BJ (cell line): ENCODE results near the gene DUSP19. TPM values are rescaled to one million over a fixed set of nuclear protein-coding genes. Genes with fewer than 3 reads are reported as not detected.
A peak's percentile ranks its signal among the peaks of the same experiment; 100 is the strongest.
"Not testable (repeated sequence)": the region's sequence is repeated elsewhere in the genome, so short reads cannot be mapped to it uniquely, and the experiment has no call there.

Experiments used
- CTCF ChIA-PET: fragments of 350-600 bp; formaldehyde crosslinking; extraction: SDS; loops from one replicate; lab custom pipeline; 2021; ENCODE audit warnings: antibody characterized with exemption, inconsistent platforms; lab: Yijun Ruan, JAX
- POLR2A ChIA-PET: fragments of 300-600 bp; sonication (Branson Sonifier 250); formaldehyde crosslinking; extraction: SDS; loops from one replicate; lab custom pipeline; 2021; ENCODE audit warnings: antibody characterized with exemption; lab: Charles Lee
- DNase-seq: peaks from one replicate; pipeline ENCODE4 v3.0.0-alpha.2; 2011; ENCODE audit warnings: low read depth
- H3K27me3 ChIP-seq: 2 replicates; pipeline ENCODE4 v1.6.0; 2011; ENCODE audit warnings: low read length; ENCODE audit not compliant: control insufficient read depth, insufficient read depth
- H3K36me3 ChIP-seq: 2 replicates; pipeline ENCODE4 v1.5.1; 2011; ENCODE audit warnings: low read length; ENCODE audit not compliant: control insufficient read depth, insufficient read depth
- H3K4me3 ChIP-seq: 2 replicates; pipeline ENCODE4 v1.5.1; 2011; ENCODE audit warnings: low read depth, mild to moderate bottlenecking, control low read depth, low read length
- polyA plus RNA-seq: library from polyadenylated mRNA; depleted of rRNA; stranded (reverse); fragments of >200 nt; gene quantifications from 2 replicates; pipeline ENCODE4 v1.2.3, GENCODE V29; 2011
- TF ChIP-seq, protein P1 (sequence below): IDR thresholded peaks from 2 replicates; pipeline ENCODE4 v1.5.1; 2011; ENCODE audit warnings: low read depth, mild to moderate bottlenecking, control low read depth, inconsistent platforms, low read length, moderate library complexity; ENCODE audit not compliant: insufficient read depth

The DUSP19 gene
- polyA plus RNA-seq, 1 experiment: 2.2 TPM

- Histone ChIP-seq H3K27me3 (no peaks in the 10 kb centered on the region; the same call in 1 of the 2 replicates), H3K36me3 (no peaks in the 10 kb centered on the region), H3K4me3 (peak within 1 kb of the TSS; percentile 87)
- TF ChIP-seq, protein P1, sequence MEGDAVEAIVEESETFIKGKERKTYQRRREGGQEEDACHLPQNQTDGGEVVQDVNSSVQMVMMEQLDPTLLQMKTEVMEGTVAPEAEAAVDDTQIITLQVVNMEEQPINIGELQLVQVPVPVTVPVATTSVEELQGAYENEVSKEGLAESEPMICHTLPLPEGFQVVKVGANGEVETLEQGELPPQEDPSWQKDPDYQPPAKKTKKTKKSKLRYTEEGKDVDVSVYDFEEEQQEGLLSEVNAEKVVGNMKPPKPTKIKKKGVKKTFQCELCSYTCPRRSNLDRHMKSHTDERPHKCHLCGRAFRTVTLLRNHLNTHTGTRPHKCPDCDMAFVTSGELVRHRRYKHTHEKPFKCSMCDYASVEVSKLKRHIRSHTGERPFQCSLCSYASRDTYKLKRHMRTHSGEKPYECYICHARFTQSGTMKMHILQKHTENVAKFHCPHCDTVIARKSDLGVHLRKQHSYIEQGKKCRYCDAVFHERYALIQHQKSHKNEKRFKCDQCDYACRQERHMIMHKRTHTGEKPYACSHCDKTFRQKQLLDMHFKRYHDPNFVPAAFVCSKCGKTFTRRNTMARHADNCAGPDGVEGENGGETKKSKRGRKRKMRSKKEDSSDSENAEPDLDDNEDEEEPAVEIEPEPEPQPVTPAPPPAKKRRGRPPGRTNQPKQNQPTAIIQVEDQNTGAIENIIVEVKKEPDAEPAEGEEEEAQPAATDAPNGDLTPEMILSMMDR: peak; percentile 33
- DNase-seq: no peak
- ChIA-PET CTCF (interaction anchor here (0.7 to 1.3 kb wide), 2 partner anchors 21 to 218 kb away, joined by 3 to 4 read pairs; no protein-coding TSS in a partner anchor), POLR2A (interaction anchor here (0.6 kb wide), 1 partner anchor 68 kb away, joined by 4 read pairs; no protein-coding TSS in a partner anchor)
Observed at GRCh38 chr2:183038341-183039300, 39.9 kb upstream of the DUSP19 start, which contains the start of gene NCKAP1. NCKAP1 (minus strand) TSS chr2:183038457; CDS start chr2:183038099, 358 bp downstream.

GRCh38 chr2:183040604-183041003 is 37.9 kb upstream of the DUSP19 start:
- Histone ChIP-seq H3K4me3 (no peak overlapping the region), H3K27me3 (no peaks in the 10 kb centered on the region; the same call in 1 of the 2 replicates), H3K36me3 (no peaks in the 10 kb centered on the region)
- TF ChIP-seq, protein P1: no peak
- ChIA-PET CTCF (no interaction called here), POLR2A (no interaction called here)
- DNase-seq: no peak

DNA sequence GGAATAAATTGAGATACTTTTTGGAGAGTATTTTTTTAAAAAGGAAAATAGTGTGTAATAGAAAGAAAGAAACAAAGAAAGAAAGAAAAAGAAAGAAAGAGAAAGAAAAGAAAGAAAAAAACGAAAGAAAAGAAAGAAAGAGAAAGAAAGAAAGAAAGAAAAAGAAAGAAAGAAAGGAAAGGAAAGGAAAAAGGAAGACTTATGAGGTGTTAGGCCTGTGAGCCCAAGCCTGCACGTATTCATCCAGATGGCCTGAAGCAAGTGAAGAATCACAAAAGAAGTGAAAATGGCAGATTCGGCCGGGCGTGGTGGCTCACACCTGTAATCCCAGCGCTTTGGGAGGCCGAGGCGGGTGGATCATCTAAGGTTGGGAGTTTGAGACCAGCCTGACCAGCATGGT is 35.0 kb upstream of the DUSP19 start:
- DNase-seq, H3K27me3 ChIP-seq, POLR2A ChIA-PET, H3K36me3 ChIP-seq, CTCF ChIA-PET, H3K4me3 ChIP-seq: not testable (repeated sequence)

- POLR2A ChIA-PET, H3K36me3 ChIP-seq, CTCF ChIA-PET, H3K4me3 ChIP-seq, DNase-seq, H3K27me3 ChIP-seq: not testable (repeated sequence)
Observed at GRCh38 chr2:183047486-183048125, 30.9 kb upstream of the DUSP19 start.

- no peak for DNase-seq
- CTCF ChIA-PET: no interaction called here
- TF ChIP-seq, protein P1: no peak
- Histone ChIP-seq H3K36me3 (no peaks in the 10 kb centered on the region), H3K27me3 (peaks cover 9% of the 10 kb centered on the region), H3K4me3 (no peak overlapping the region)
- POLR2A ChIA-PET: no interaction called here
Observed at GRCh38 chr2:183049420-183049819, 29.1 kb upstream of the DUSP19 start.
